ENCODE data around the gene CLCNKB. TPM values are rescaled to one million over a fixed set of nuclear protein-coding genes. Genes with fewer than 3 reads are reported as not detected.

The CLCNKB gene
- total RNA-seq, 3 donors from 2014 or later (not counting 1 experiment from before 2014, with no cell fraction given), result not detected

- no peak overlapping the region for H3K27ac ChIP-seq (ENCODE audit: low read length)
- H3K4me3 Mint-ChIP-seq, result no peak overlapping the region
- TF ChIP-seq, protein P1, sequence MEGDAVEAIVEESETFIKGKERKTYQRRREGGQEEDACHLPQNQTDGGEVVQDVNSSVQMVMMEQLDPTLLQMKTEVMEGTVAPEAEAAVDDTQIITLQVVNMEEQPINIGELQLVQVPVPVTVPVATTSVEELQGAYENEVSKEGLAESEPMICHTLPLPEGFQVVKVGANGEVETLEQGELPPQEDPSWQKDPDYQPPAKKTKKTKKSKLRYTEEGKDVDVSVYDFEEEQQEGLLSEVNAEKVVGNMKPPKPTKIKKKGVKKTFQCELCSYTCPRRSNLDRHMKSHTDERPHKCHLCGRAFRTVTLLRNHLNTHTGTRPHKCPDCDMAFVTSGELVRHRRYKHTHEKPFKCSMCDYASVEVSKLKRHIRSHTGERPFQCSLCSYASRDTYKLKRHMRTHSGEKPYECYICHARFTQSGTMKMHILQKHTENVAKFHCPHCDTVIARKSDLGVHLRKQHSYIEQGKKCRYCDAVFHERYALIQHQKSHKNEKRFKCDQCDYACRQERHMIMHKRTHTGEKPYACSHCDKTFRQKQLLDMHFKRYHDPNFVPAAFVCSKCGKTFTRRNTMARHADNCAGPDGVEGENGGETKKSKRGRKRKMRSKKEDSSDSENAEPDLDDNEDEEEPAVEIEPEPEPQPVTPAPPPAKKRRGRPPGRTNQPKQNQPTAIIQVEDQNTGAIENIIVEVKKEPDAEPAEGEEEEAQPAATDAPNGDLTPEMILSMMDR (IDR thresholded peaks at IDR 0.05), result no peak
- intact Hi-C loops (cut with micrococcal nuclease), result loop anchor here (2.0 kb wide), 2 partner anchors 237 to 355 kb away; no protein-coding TSS in a partner anchor
- H3K9me3 Mint-ChIP-seq, result no peaks in the 10 kb centered on the region
- WGBS (ENCODE audit: insufficient coverage), result 77% methylated on average over 5 of the region's 6 CpGs
- H3K27me3 ChIP-seq (ENCODE audit: control insufficient read depth, insufficient read depth, low read length), result no peaks in the 10 kb centered on the region
- peaks cover 0 to 10% of the 10 kb centered on the region in 2 donors for H3K4me1 Mint-ChIP-seq
- no peaks in the 10 kb centered on the region for H3K36me3 Mint-ChIP-seq
- H3K4me1 ChIP-seq (ENCODE audit: control insufficient read depth, insufficient read depth, low read length), result peaks cover 17% of the 10 kb centered on the region
- no peak overlapping the region for H3K27ac Mint-ChIP-seq
- no peaks in the 10 kb centered on the region for H3K36me3 ChIP-seq (ENCODE audit: control insufficient read depth, insufficient read depth, low read length)
- no peaks in the 10 kb centered on the region for H3K27me3 Mint-ChIP-seq (ENCODE audit: low read depth in 2 of 2)
- DNase-seq (no peak), ATAC-seq (no peak)
- H3K9me3 ChIP-seq (ENCODE audit: control insufficient read depth, insufficient read depth, low read length), result no peaks in the 10 kb centered on the region
- no peak overlapping the region for H3K4me3 ChIP-seq (ENCODE audit: low read length)
Observed at GRCh38 chr1:16007671-16008341, 35.8 kb upstream of the CLCNKB start.

- H3K4me3 Mint-ChIP-seq, result no peak overlapping the region
- no peaks in the 10 kb centered on the region for H3K9me3 Mint-ChIP-seq
- intact Hi-C loops (cut with micrococcal nuclease), result loop anchor here (1.0 to 2.0 kb wide), 4 partner anchors 47 to 354 kb away; no protein-coding TSS in a partner anchor
- H3K36me3 Mint-ChIP-seq, result no peaks in the 10 kb centered on the region
- Histone ChIP-seq H3K27ac (ENCODE audit: low read length) (no peak overlapping the region), H3K4me3 (ENCODE audit: low read length) (no peak overlapping the region), H3K9me3 (ENCODE audit: control insufficient read depth, insufficient read depth, low read length) (no peaks in the 10 kb centered on the region), H3K36me3 (ENCODE audit: control insufficient read depth, insufficient read depth, low read length) (no peaks in the 10 kb centered on the region), H3K27me3 (ENCODE audit: control insufficient read depth, insufficient read depth, low read length) (no peaks in the 10 kb centered on the region), H3K4me1 (ENCODE audit: control insufficient read depth, insufficient read depth, low read length) (peaks cover 23% of the 10 kb centered on the region)
- ATAC-seq (peak; percentile 32 to 74 (median 66)), DNase-seq (peak; percentile 71 to 83)
- no peak overlapping the region for H3K27ac Mint-ChIP-seq
- no peaks in the 10 kb centered on the region for H3K27me3 Mint-ChIP-seq (ENCODE audit: low read depth in 2 of 2)
- TF ChIP-seq, protein P1 (IDR thresholded peaks at IDR 0.05), result peak; percentile 98
- WGBS (ENCODE audit: insufficient coverage), result 5% methylated on average over 4 of the region's 4 CpGs
- H3K4me1 Mint-ChIP-seq, result peaks cover 0 to 15% of the 10 kb centered on the region in 2 donors
Observed at GRCh38 chr1:16009030-16009460, 34.5 kb upstream of the CLCNKB start.

DNA sequence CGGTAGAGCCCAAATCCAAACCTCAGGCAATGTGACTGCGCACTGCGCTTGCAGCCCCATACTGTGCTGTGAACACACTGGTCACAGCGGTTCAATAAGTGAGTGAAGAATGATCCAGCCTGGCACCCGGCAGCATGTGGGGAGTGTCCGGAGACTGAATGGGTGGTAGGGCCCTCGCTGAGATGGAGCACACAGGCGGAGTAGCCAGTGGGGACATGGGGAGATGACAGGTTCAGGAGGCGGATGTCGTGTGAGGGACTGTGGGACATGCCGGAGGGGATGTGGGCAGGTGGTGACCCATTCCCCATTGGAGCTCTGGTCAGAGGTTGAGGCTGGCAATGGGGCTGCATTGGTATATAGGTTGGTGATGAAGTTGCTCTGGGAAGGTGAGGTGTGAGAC lies 33.9 kb upstream of the CLCNKB start:
- Mint-ChIP-seq H3K27ac (no peak overlapping the region), H3K9me3 (no peaks in the 10 kb centered on the region), H3K36me3 (no peaks in the 10 kb centered on the region), H3K27me3 (ENCODE audit: low read depth in 2 of 2) (no peaks in the 10 kb centered on the region), H3K4me3 (no peak overlapping the region), H3K4me1 (peaks cover 0 to 15% of the 10 kb centered on the region in 2 donors)
- no peaks in the 10 kb centered on the region for H3K36me3 ChIP-seq (ENCODE audit: control insufficient read depth, insufficient read depth, low read length)
- no peak for DNase-seq
- no peak for ATAC-seq
- H3K4me1 ChIP-seq (ENCODE audit: control insufficient read depth, insufficient read depth, low read length), result peaks cover 23% of the 10 kb centered on the region
- H3K27ac ChIP-seq (ENCODE audit: low read length), result no peak overlapping the region
- no peak overlapping the region for H3K4me3 ChIP-seq (ENCODE audit: low read length)
- H3K9me3 ChIP-seq (ENCODE audit: control insufficient read depth, insufficient read depth, low read length), result no peaks in the 10 kb centered on the region
- no peaks in the 10 kb centered on the region for H3K27me3 ChIP-seq (ENCODE audit: control insufficient read depth, insufficient read depth, low read length)
- TF ChIP-seq, protein P1 (IDR thresholded peaks at IDR 0.05), result no peak
- WGBS (ENCODE audit: insufficient coverage), result 91% methylated on average over 11 of the region's 11 CpGs
- intact Hi-C loops (cut with micrococcal nuclease), result loop anchor here (1.0 to 2.0 kb wide), 4 partner anchors 47 to 353 kb away; no protein-coding TSS in a partner anchor

Data from natural killer cell (primary cell).